HUES6 (cell line): Measurements from ENCODE around the gene STXBP6.

Experiments used
- H3K27ac ChIP-seq: 2 replicates; pipeline ENCODE4 v1.7.0; 2013; ENCODE audit warnings: low read depth, mild to moderate bottlenecking, low read length, inconsistent platforms
- H3K27me3 ChIP-seq: 2 replicates; pipeline ENCODE4 v1.6.1; 2013; ENCODE audit warnings: low read length; ENCODE audit not compliant: control insufficient read depth, insufficient read depth
- H3K36me3 ChIP-seq: 2 replicates; pipeline ENCODE4 v1.6.1; 2013; ENCODE audit warnings: low read length; ENCODE audit not compliant: control insufficient read depth, insufficient read depth
- H3K4me1 ChIP-seq: 2 replicates; pipeline ENCODE4 v1.6.1; 2013; ENCODE audit warnings: low read length; ENCODE audit not compliant: control insufficient read depth, insufficient read depth
- H3K4me3 ChIP-seq: 2 replicates; pipeline ENCODE4 v1.5.1; 2013; ENCODE audit warnings: low read depth, low read length
- H3K9ac ChIP-seq: one replicate; pipeline ENCODE4 v1.6.1; 2013; ENCODE audit warnings: mild to moderate bottlenecking, low read length
- H3K9me3 ChIP-seq: 2 replicates; pipeline ENCODE4 v1.6.1; 2013; ENCODE audit warnings: low read depth, low read length; ENCODE audit not compliant: control insufficient read depth, insufficient read depth

The STXBP6 gene

DNA sequence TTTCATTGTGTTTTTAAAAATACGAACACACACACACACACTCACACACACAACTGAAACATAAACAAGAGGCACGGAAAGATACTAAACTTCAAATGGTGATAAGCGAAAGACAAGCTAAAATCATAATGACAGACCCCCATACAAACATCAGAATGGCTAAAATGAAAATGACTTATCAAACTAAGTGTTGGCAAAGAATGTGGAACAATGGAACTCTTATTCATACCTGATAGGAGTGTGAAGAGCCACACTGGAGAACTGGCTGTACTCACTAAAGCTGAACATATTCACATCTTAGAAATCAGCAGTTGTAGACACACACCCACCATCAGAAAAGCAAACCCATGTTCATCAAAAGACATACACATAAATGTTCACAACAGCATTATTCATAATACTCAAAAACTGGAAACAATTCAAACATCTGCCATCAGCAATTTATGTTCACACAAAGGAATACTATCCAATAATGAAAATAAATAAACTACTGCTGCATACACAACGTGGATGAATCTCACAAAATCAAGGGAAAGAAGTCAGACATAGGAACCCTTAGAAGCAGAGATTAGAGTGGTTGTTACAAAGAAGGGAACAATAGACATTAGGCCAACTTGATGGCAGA, 11.8 kb downstream of the STXBP6 start:
- no peaks in the 10 kb centered on the region for H3K4me1 ChIP-seq
- H3K9me3 ChIP-seq: no peaks in the 10 kb centered on the region
- no peak overlapping the region for H3K4me3 ChIP-seq
- H3K9ac ChIP-seq: no peak overlapping the region
- H3K36me3 ChIP-seq: no peaks in the 10 kb centered on the region
- no peak overlapping the region for H3K27ac ChIP-seq
- no peaks in the 10 kb centered on the region for H3K27me3 ChIP-seq

DNA sequence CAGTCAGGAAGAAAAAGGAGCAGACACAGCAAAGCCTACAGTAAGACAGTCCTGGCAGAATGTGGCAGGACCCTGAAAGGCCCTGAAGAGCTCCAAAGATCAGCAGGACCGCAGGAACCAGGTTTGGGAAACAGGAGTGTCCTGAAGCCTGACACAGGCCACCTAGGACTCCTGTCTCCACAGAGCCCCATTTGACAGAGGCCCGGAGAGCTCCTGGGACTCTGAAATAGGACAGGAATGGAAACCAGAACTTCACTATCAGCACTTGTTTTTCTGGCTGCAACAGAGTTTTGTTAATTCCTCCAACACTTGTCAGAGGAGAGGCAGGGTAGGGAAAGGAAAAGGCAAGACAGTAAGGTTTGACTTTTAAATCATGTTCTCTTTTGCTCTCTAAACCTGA, 12.9 kb downstream of the STXBP6 start:
- no peak overlapping the region for H3K9ac ChIP-seq
- no peak overlapping the region for H3K4me3 ChIP-seq
- H3K27ac ChIP-seq: no peak overlapping the region
- no peaks in the 10 kb centered on the region for H3K36me3 ChIP-seq
- H3K27me3 ChIP-seq: no peaks in the 10 kb centered on the region
- H3K9me3 ChIP-seq: no peaks in the 10 kb centered on the region
- H3K4me1 ChIP-seq: no peaks in the 10 kb centered on the region

DNA sequence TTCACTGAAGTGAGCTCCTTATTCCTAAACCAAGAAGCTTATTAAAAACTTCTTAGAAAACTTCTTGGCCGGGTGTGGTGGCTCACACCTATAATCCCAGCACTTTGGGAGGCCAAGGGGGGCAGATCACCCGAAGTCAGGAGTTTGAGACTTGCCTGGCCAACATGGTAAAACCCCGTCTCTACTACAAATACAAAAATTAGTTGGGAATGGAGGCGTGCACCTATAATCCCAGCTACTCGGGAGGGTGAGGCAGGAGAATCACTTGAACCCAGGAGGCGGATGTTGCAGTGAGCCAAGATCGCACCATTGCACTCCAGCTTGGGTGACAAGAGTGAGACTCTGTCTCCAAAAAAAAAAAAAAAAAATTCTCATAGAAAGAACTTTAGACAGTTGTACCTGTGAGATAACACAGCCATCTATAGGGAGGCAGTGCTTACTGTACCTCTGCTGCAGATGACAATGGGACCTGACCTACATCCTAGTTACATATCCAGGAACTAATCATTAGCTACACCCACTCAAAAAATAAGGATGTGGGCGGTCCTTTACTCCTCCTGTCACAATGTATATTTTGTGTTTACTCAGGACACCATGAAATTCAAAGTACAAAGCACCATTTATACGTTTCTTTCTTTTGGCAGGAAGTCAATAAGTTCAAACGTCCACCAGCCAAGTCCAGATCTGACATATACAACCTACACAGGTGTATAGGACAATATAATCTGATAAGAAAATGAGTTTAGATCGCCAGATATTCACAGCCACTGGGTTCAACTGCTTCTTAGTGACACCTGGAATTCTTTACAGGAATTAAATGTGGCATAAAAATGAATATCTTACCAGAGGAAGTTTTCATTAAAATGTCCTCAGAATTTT, 14.9 kb downstream of the STXBP6 start:
- Histone ChIP-seq H3K36me3 (no peaks in the 10 kb centered on the region), H3K9ac (no peak overlapping the region), H3K27ac (no peak overlapping the region), H3K4me3 (no peak overlapping the region), H3K4me1 (no peaks in the 10 kb centered on the region), H3K9me3 (no peaks in the 10 kb centered on the region), H3K27me3 (no peaks in the 10 kb centered on the region)

DNA sequence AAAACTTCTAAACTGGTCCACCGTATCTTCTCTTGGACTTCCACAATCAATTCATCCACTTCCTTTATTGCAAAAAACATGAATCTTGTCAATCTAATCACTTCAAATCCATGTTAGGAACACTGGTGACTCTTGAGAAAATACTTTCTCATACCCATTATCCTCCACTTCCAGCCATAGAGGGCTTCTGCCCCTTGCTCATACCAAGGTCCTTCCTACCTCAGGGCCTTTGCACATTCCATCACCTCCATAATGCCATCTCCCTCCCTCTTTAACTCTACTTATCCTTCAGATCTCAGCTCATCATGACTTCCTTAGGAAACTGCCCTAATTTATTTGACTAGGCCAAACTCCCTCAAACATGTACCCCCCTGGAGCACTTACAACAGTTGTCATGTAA, 16.6 kb downstream of the STXBP6 start:
- H3K27ac ChIP-seq: no peak overlapping the region
- H3K36me3 ChIP-seq: no peaks in the 10 kb centered on the region
- H3K9me3 ChIP-seq: no peaks in the 10 kb centered on the region
- H3K4me3 ChIP-seq: no peak overlapping the region
- H3K9ac ChIP-seq: no peak overlapping the region
- H3K27me3 ChIP-seq: no peaks in the 10 kb centered on the region
- H3K4me1 ChIP-seq: no peaks in the 10 kb centered on the region

DNA sequence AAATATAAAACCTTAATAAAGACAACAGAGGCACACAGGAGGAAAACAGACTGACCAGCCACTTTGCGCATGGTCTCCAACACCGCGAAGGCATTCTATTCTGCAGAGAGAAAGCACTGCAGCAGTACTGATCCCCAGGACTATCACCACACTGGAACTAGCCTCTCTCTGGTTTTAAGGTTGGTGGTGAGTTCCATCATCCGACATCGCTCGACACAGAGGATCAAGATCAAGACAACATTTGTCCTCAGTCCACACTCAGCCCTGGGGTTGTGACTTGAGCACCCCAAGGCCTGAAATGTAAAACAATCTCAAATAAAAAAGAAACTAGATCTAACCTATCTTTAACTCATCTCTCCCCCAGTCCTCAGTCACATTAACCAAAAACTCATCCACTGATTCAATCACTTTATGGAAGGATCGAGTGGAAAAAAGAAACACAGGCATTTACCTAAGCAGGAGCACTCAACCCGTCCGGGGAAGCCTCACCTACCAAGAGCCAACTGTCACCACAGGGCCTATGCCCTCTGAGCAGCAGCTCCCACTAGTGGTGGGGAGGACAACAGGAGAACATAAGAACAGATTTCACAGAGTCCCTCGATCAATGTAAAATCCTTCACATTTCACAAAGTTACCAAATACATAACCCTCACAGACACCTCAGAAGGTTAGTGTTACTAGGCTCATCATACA, 17.7 kb downstream of the STXBP6 start:
- H3K9ac ChIP-seq: no peak overlapping the region
- H3K4me3 ChIP-seq: peak overlapping the region; percentile 35
- no peaks in the 10 kb centered on the region for H3K4me1 ChIP-seq
- no peaks in the 10 kb centered on the region for H3K27me3 ChIP-seq
- H3K27ac ChIP-seq: no peak overlapping the region
- no peaks in the 10 kb centered on the region for H3K36me3 ChIP-seq
- no peaks in the 10 kb centered on the region for H3K9me3 ChIP-seq

DNA sequence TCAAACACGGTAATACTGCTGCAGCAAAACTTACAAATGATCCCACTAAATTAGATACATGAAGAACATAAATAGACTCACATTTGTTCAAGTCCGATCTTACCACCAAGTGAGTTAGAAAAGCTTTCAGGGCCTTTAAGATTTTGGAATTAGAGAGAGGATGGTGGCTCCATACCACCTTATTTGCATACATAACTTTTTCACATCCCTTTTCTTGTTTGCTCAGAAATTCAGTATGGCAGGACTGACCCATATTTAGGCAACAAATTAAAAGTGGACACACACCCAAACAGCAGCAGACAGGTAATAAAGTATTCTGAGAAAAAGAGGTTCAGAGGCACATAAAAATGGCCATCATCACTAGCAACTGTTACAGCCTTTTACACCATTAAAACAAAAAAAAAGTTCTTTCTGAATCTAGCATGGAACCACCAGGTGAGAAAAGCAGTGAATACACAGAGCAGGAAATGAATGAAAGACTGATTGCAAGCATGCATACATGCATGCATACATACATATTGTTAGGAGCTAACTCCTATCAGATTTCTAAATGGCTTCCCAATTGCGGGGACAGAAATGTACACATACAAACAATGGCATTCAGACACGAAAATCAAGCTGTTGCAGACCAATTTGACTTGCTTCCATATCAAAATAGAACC, 23.3 kb downstream of the STXBP6 start:
- Histone ChIP-seq H3K36me3 (no peaks in the 10 kb centered on the region), H3K4me1 (no peaks in the 10 kb centered on the region), H3K9ac (no peak overlapping the region), H3K27ac (no peak overlapping the region), H3K4me3 (no peak overlapping the region), H3K27me3 (no peaks in the 10 kb centered on the region), H3K9me3 (no peaks in the 10 kb centered on the region)

DNA sequence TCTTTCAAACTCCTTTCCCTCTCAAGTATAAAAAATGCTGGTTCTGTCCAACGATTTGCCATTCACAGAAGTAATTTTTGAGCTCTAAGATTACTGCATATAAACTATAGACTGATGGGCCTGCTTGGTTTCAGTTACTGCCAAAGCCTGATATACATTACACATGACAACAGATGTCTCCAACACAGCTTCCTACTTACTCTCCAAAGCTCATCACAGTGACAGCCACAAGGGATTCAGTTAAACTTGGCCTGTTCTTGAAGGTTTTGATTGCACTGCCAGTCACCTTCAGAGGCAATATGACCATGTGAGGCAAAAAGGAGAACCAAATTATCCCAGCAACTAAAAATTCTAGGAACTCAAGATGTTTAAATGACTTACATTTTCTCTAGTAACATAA, 30.1 kb downstream of the STXBP6 start:
- Histone ChIP-seq H3K27ac (no peak overlapping the region), H3K27me3 (no peaks in the 10 kb centered on the region), H3K36me3 (no peaks in the 10 kb centered on the region), H3K9me3 (no peaks in the 10 kb centered on the region), H3K9ac (no peak overlapping the region), H3K4me1 (no peaks in the 10 kb centered on the region), H3K4me3 (no peak overlapping the region)

DNA sequence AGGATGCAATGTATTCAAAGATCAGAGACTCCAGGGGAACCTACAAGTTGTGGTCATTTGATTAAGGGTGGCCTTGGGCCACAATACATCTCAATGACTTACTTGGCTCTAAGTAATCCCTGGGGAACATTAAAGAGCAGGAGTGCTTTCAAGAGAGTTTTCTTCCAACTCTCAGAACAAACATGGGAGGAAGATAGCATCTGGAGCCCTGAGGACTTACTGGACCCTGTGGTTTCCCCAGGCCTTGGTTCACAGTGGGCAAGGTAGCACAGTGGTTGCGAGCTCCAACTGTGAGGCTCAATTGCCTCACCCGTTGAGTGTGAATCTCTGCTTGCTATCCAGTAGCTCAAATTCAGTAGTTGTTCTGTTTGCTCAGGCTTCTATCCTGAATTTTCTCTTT, 32.4 kb downstream of the STXBP6 start:
- Histone ChIP-seq H3K27ac (no peak overlapping the region), H3K9ac (no peak overlapping the region), H3K27me3 (no peaks in the 10 kb centered on the region), H3K4me3 (no peak overlapping the region), H3K9me3 (no peaks in the 10 kb centered on the region), H3K4me1 (no peaks in the 10 kb centered on the region), H3K36me3 (no peaks in the 10 kb centered on the region)

DNA sequence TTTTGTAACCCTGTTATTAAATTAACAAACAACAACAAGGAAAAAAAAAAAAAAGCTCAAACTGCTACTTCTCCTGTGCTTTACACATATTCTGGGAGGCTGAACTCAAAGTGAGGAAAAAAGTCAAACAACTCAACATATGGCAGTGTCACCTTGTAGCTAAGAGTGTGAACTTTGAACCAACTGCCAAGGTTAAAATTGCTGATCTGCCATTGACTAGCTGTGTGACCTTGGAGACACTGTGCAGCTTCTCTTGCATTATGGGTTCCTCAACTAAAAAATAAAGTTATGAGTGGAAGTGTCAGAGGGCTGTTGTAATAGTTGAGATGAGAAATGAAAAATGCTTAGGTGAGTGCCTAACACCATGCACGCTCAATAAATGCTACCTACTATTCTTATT, 34.2 kb downstream of the STXBP6 start:
- no peak overlapping the region for H3K27ac ChIP-seq
- H3K9ac ChIP-seq: no peak overlapping the region
- H3K36me3 ChIP-seq: no peaks in the 10 kb centered on the region
- no peak overlapping the region for H3K4me3 ChIP-seq
- H3K4me1 ChIP-seq: no peaks in the 10 kb centered on the region
- H3K27me3 ChIP-seq: no peaks in the 10 kb centered on the region
- no peaks in the 10 kb centered on the region for H3K9me3 ChIP-seq

DNA sequence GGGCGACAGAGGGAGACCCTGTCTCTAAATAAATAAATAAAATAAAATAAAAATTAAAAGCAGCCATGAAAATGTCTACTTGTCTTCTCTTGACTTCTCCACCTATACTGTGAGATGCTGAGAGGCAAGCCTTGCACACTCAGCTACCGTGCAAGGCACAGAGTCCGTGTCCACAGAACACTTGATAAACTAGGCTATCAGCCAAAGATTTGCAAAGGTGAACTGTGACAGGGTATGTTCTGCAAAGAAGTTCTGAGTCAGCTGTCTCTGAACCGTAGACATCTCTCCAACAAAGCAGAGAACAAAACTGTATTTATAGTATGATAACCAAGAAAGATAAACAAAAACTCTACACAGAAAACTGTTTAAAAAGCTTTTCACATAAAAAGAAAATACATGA, 35.5 kb downstream of the STXBP6 start:
- H3K9me3 ChIP-seq: no peaks in the 10 kb centered on the region
- no peak overlapping the region for H3K27ac ChIP-seq
- H3K27me3 ChIP-seq: no peaks in the 10 kb centered on the region
- peaks cover 12% of the 10 kb centered on the region for H3K4me1 ChIP-seq
- no peak overlapping the region for H3K4me3 ChIP-seq
- no peaks in the 10 kb centered on the region for H3K36me3 ChIP-seq
- no peak overlapping the region for H3K9ac ChIP-seq

DNA sequence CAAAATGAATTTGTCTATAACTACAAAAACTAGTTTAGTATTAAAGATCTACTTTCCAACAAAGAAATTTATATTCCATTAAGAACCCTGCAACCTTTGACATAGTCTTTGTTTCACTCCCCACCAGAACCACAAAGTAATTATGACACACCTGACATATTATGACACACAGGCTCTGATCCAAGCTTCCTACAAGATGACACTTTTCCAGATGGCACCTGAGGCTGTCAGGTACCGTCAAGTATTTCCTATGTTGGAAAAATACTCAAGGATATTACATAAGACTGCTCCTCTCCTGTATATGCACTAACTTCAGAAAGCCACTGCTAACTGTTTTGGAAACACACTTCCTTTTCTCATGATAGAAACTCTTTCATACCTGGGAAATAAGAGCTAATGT, 38.9 kb downstream of the STXBP6 start:
- Histone ChIP-seq H3K4me3 (no peak overlapping the region), H3K9me3 (no peaks in the 10 kb centered on the region), H3K36me3 (no peaks in the 10 kb centered on the region), H3K4me1 (peaks cover 21% of the 10 kb centered on the region), H3K9ac (no peak overlapping the region), H3K27me3 (no peaks in the 10 kb centered on the region), H3K27ac (no peak overlapping the region)
